Effector CD8-positive, alpha-beta T cell (primary cell): ENCODE results near the gene DICER1.
"Not testable (repeated sequence)": the region's sequence is repeated elsewhere in the genome, so short reads cannot be mapped to it uniquely, and the experiment has no call there.

ENCODE experiments used
- DNase-seq: peaks from one replicate; lab custom pipeline; 2025; lab: John Stamatoyannopoulos, UW
- total RNA-seq, 4 experiments: gene quantifications; one replicate each; lab custom pipeline; 2026; lab: John Stamatoyannopoulos, UW

DICER1 gene, protein sequence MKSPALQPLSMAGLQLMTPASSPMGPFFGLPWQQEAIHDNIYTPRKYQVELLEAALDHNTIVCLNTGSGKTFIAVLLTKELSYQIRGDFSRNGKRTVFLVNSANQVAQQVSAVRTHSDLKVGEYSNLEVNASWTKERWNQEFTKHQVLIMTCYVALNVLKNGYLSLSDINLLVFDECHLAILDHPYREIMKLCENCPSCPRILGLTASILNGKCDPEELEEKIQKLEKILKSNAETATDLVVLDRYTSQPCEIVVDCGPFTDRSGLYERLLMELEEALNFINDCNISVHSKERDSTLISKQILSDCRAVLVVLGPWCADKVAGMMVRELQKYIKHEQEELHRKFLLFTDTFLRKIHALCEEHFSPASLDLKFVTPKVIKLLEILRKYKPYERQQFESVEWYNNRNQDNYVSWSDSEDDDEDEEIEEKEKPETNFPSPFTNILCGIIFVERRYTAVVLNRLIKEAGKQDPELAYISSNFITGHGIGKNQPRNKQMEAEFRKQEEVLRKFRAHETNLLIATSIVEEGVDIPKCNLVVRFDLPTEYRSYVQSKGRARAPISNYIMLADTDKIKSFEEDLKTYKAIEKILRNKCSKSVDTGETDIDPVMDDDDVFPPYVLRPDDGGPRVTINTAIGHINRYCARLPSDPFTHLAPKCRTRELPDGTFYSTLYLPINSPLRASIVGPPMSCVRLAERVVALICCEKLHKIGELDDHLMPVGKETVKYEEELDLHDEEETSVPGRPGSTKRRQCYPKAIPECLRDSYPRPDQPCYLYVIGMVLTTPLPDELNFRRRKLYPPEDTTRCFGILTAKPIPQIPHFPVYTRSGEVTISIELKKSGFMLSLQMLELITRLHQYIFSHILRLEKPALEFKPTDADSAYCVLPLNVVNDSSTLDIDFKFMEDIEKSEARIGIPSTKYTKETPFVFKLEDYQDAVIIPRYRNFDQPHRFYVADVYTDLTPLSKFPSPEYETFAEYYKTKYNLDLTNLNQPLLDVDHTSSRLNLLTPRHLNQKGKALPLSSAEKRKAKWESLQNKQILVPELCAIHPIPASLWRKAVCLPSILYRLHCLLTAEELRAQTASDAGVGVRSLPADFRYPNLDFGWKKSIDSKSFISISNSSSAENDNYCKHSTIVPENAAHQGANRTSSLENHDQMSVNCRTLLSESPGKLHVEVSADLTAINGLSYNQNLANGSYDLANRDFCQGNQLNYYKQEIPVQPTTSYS (N-terminal part only)
- 143 to 211 (median 189) reads per million in 4 experiments for total RNA-seq

GRCh38 chr14:95157327-95158189, at the start of gene DICER1:
DICER1 (minus strand) TSS chr14:95157529; CDS start chr14:95133458, 24,071 bp downstream.
- peak; percentile 95 for DNase-seq

DNA sequence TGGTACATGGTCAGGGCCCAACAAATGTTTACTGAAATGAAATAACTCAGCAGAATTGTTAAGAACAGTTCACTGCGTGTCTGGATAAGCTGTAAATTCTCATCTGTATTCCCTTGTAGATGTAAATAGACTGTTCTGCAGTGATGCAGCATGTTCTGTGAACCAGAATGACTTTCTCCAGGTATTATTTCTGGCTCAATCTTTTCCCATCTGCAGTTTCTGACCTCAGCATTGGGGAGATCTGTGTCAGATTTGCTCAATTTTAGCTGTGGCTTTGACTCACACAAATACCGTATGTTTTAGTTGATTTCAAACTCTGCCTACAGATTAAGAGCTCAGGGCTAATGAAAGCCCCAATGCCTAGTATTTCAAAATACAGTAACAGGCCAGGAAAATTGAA, 49.2 kb upstream of the DICER1 start:
- no peak for DNase-seq

DNA sequence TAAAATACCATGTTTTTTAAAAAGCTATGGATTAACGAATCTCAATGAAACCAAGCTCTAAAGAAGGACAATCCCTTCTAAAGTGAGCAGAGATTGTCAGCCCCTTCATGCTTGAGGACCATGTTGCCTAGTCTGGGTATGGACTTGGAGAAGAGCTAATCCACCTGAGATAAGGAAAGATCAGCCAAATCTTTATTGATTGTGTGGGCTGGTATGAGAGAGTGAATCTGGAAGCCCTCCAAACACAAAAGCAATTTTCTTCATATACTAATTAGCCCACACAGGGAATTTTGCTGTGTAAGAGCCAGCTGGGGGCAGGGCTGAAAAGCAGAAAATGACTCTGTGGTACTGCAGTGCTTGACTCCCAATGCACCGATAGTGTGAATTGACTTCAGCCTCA, 47.4 kb upstream of the DICER1 start:
- DNase-seq = no peak

DNA sequence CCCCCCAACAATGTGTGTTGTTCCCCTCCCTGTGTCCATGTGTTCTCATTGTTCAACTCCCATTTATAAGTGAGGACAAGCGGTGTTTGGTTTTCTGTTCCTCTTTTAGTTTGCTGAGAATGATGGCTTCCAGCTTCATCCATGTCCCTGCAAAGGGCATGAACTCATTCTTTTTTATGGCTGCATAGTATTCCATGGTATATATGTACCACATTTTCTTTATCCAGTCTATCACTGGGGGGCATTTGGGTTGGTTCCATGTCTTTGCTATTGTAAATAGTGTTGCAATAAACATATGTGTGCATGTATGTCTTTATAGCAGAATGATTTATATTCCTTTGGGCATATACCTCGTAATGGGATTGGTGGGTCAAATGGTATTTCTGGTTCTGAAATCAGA, 44.4 kb upstream of the DICER1 start:
- DNase-seq = not testable (repeated sequence)

- DNase-seq = no peak
Measured at GRCh38 chr14:95200404-95200803, 43.1 kb upstream of the DICER1 start.

DNA sequence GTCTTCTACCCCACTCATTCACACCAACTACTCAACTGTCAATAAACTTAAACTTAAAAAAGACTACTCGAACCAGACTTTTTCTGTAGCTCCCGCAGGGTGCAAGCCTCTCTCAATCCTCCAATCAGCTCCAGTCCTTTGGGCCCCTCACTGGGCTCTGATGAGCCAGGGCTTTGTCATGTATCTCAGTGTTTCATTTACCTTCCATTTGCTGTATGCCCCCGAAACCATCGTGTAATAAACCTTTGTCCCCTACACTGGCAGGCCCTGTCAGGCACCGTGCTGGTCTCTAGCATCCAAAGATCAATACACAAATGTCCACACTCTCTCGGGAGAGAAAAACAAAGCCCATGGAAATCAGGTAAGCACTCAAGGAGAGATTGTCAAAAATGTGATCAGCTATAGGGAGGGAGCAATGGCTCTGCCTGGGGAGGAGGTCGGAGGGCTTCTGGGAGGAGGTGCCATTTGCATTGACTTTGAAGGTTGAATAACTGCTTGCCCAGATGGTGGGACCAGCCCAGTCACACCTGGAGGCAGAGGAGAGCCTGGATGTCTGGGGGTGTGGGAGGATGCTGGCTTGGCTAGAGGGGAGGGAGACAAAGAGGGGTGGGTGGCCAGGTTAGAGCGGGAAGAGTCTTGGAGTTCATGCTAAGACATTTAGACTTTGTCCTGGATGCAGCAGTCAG, 42.1 kb upstream of the DICER1 start:
- DNase-seq = no peak

DNA sequence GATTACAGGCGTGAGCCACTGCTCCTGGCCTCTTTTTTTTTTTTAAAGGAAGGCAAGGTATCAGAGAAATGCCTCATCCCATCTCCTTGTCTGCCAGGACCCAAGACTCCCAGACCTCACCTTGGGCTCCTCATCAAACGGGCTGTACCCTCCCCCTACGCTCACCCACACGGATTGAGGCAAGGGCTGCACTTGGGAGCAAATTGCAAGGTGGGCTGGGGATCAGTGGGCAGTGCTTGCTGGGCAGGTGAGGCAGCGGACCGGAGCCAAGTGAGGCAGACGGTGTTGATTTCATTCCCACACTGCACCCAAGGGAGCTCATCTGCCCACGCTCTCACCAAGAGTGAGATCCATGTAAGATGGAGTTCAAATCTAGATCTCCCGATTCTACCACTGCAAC, 41.0 kb upstream of the DICER1 start:
- no peak for DNase-seq

DNA sequence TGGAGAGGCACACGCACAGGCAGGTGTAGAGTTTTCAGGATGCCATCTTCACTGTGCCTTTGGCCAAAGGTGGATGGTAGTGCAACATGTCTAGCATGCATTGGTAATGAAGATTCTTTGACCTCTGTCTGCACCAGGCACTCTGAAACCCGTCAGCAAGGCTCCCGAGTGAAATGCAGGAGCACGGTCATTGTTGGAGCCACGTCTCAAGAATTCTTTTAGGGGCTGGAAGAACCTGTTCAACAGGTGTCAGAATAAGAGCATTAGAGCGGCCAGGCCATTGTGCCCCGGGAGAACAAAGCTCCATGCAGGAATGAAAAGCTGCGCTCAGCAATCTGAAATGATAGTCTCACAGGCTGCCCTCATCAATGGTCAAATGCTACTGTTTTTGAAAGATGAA, 40.2 kb upstream of the DICER1 start:
- DNase-seq = no peak

- DNase-seq = no peak
Measured at GRCh38 chr14:95196826-95197545, 39.7 kb upstream of the DICER1 start.

- no peak for DNase-seq
Measured at GRCh38 chr14:95196268-95196667, 38.9 kb upstream of the DICER1 start.

GRCh38 chr14:95195031-95195430, 37.7 kb upstream of the DICER1 start:
- DNase-seq = no peak

DNA sequence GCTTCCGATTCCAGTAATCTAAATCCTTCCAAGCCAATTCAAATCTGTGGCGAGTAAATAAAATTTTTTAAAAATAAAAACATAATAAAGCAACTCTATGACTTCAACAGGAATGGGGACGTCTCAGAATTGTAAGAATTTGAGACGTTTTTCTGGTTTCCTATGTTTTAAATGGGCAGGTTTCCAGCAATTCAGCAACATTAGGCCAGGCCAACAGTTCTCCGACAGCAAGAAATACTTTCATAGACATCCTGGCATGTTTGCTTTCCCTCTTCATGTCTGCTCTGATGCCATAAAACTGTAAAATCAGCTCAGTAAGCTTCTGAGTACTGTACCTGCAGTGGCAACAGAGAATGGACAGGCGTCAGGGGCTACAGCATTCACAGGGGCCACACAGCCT, 35.8 kb upstream of the DICER1 start:
- DNase-seq = no peak

DNA sequence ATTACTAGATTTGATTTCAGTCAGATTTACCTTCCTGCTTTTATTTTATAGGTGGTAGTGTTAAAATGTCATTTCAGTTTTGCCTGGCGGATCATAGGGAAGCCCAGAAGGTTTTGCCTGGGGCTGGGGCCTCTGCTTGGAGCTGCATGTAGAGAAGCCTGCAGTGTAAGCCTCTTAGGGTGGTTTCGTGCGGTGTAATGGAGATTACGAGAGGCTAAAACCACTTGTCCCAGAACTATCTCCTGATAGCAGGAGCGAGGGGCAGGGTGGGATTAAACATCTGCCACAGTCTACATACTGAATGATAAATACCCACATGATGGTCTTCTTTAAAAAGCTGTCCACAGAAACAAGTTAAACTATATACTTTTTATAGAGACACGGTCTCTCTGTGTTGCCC, 35.0 kb upstream of the DICER1 start:
- no peak for DNase-seq

DNA sequence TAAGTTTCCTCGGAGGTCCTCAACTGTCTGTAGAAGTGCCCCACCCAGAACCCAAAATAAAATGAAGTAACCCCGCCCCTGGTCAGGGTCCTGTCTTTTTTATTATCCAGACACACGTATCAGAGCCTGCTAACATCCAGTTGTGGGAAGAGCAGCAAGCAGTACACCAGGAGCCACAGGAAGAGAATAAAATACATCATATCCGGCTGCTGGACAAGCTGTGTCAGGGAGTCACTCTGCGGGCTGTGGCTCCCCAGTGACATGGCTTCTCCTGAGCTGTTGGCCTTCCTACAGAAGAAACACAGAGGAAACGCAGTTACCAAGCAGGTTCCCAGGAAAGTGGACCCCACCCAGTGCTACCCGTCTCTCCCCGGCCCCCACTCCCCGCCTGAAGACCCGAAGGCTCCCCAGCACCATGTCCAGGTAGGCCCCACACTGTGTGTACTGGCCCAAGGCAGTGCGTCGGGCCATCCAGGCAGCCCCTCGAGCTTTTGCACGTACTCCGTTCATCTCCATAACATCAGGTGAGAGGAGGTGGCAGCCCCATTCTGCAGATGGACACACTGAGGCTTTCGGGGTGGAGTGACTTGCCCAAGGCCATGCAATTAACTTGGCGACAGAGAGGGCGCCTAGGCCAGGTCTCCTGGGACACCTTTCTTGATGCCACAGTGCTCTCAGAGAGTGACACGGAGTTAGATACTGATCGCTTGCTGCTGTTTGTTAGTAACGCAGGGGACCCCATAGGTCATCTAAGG, 34.3 kb upstream of the DICER1 start:
- no peak for DNase-seq

DNA sequence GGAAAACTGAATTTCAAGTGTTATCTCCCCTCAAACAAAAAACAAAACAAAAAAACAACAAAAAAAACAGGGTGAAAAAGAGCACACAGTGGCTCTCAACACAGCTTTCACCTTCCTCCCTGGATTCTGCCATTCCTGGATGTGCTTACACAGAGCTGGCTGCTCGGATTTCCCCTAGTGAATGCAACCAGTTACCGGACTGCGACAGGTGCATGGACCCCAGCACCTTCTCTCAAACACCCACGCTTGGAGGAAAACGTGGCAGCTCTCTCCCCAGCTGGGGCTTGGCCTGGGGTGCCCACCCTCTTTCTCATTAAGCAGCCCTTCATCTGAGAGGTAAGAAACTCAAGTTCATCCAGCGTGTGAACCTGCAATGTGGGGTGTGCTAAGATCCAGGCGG, 33.5 kb upstream of the DICER1 start:
- no peak for DNase-seq

- DNase-seq = no peak
Measured at GRCh38 chr14:95190346-95190840, 33.1 kb upstream of the DICER1 start.

- DNase-seq = no peak
Measured at GRCh38 chr14:95189367-95190132, 32.2 kb upstream of the DICER1 start.

DNA sequence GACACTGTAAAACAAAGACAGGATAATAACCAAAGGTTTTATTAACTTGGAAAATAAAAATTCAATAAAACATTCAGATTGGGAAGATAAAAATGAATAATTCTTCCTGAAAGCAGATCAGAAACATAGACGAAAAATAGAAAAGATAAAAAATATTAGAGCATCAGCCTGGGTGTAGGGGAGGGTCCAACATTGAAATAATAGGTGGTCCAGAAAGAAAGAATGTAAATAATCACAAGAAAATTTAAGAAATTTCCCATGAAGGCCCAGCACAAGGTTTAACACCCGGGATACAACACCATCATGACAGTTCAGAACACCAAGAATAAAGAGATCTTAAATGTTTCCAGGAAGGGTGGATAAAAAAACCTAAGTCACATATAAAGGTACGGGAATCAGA, 31.1 kb upstream of the DICER1 start:
- DNase-seq = no peak
